Kidney (tissue), 14 donors: ENCODE data around the gene PARP15. TPM values are rescaled to one million over a fixed set of nuclear protein-coding genes. Genes with fewer than 3 reads are reported as not detected.
A peak's percentile ranks its signal among the peaks of the same experiment; 100 is the strongest.

Experiments
- DNase-seq, 5 donors: peaks; one replicate each; pipeline ENCODE4 v3.0.0-alpha.2; 2013 to 2020
- FAIRE-seq: peaks from 2 replicates; lab custom pipeline; 2012; peaks lifted over from hg19 to GRCh38; lab: Jason Lieb, UNC
- H3K27ac ChIP-seq, 2 donors: one replicate each; pipeline ENCODE4 v1.7.0; 2013; ENCODE audit warnings: low read depth in 2 of 2, low read length in 2 of 2, inconsistent platforms in 1 of 2
- H3K27me3 ChIP-seq: one replicate; pipeline ENCODE4 v1.7.1; 2013; ENCODE audit warnings: low read length, inconsistent platforms; ENCODE audit not compliant: control insufficient read depth, insufficient read depth
- H3K36me3 ChIP-seq, 3 donors: one replicate each; pipeline versions ENCODE4 v1.7.0 to v1.7.1; 2013; ENCODE audit warnings: low read length in 3 of 3, control low read depth in 1 of 3, inconsistent platforms in 1 of 3; ENCODE audit not compliant: insufficient read depth in 3 of 3, control insufficient read depth in 2 of 3
- H3K4me1 ChIP-seq, 3 donors: one replicate each; pipeline versions ENCODE4 v1.7.0 to v1.7.1; 2013; ENCODE audit warnings: low read length in 3 of 3, inconsistent platforms in 1 of 3, low read depth in 1 of 3; ENCODE audit not compliant: control insufficient read depth in 2 of 3, insufficient read depth in 2 of 3
- H3K4me3 ChIP-seq, 3 donors: one replicate each; pipeline versions ENCODE4 v1.7.0 to v1.8.1; 2013; ENCODE audit warnings: low read length in 3 of 3, control low read depth in 1 of 3, inconsistent platforms in 1 of 3
- H3K9ac ChIP-seq, 3 donors: one replicate each; pipeline versions ENCODE4 v1.7.0 to v1.7.1; 2013; ENCODE audit warnings: low read length in 3 of 3, control low read depth in 1 of 3, inconsistent platforms in 1 of 3
- H3K9me3 ChIP-seq, 3 donors: one replicate each; pipeline versions ENCODE4 v1.7.0 to v1.7.1; 2013; ENCODE audit warnings: low read length in 3 of 3, control low read depth in 1 of 3, inconsistent platforms in 1 of 3; ENCODE audit not compliant: control insufficient read depth in 2 of 3, insufficient read depth in 1 of 3
- CTCF ChIP-seq: IDR thresholded peaks from 3 replicates; pipeline ENCODE4 v1.5.1; 2012; ENCODE audit warnings: mild to moderate bottlenecking, moderate library complexity, borderline replicate concordance; ENCODE audit not compliant: insufficient read depth; ENCODE audit errors: extremely low read depth
- intact Hi-C: fragments of 100-400 bp; cut with DNase I; formaldehyde crosslinking; loops from one replicate; pipeline ENCODE4 v1.11.1; 2022
- polyA plus RNA-seq: library from polyadenylated mRNA; stranded (reverse); fragments of 350-450 nt; fragmentation: Illumina TruSeq; extraction: RNeasy Lipid Tissue Mini Kit (QIAGEN cat#74804); gene quantifications from one replicate; pipeline ENCODE4 v1.2.3, GENCODE V29; 2014; ENCODE audit warnings: low read depth, low replicate concordance; ENCODE audit not compliant: insufficient read depth
- total RNA-seq: library from RNA; stranded (reverse); fragmentation: NEBNext Ultra II Directional; extraction: Animal tissue kit (Norgen Biotek cat#: 25700); gene quantifications from one replicate; pipeline ENCODE4 v1.2.1, GENCODE V29; 2021
- donor health status: control.
- donor health status: control.
- donor health status: control.
- donor health status: control.
- donor health status: control.
- donor health status: DM: yes; HTN: yes; CAD: no.
- donor health status: Normal renal cell carcinoma (clear cell type).

The PARP15 gene
- total and polyA plus RNA-seq, 2 donors from 2014 or later = 4.9 TPM; not detected in 1

- no peak for FAIRE-seq
These were observed 101.1 kb downstream of the PARP15 start for GRCh38 chr3:122678506-122678905.

GRCh38 chr3:122679085-122679881, 101.8 kb downstream of the PARP15 start:
- H3K9me3 ChIP-seq = no peaks in the 10 kb centered on the region
- DNase-seq (peak; percentile 83 to 93 (median 85)), FAIRE-seq (no peak)
- H3K27me3 ChIP-seq = no peaks in the 10 kb centered on the region
- H3K4me1 ChIP-seq = peaks cover 0 to 14% (median 0%) of the 10 kb centered on the region in 3 donors
- H3K36me3 ChIP-seq = no peaks in the 10 kb centered on the region
- peak overlapping the region; percentile 94 to 95 for H3K27ac ChIP-seq
- peak; percentile 85 for TF ChIP-seq CTCF
- peak overlapping the region; percentile 46 to 85 (median 48) for H3K4me3 ChIP-seq
- H3K9ac ChIP-seq = peak overlapping the region in 2 of 3 donors; percentile 51 to 89
- intact Hi-C loops = loop anchor here (5.0 kb wide), 1 partner anchor 117 kb away; the partner anchor contains the start of genes DTX3L and PARP9

More at GRCh38 chr3:122678506-122678905, 101.1 kb downstream of the PARP15 start:
- TF ChIP-seq CTCF = no peak
- Histone ChIP-seq H3K9ac (peak overlapping the region in 1 of 3 donors; percentile 89), H3K36me3 (no peaks in the 10 kb centered on the region), H3K4me3 (no peak overlapping the region), H3K9me3 (no peaks in the 10 kb centered on the region), H3K27me3 (no peaks in the 10 kb centered on the region), H3K27ac (peak overlapping the region in 1 of 2 donors; percentile 95), H3K4me1 (peaks cover 0 to 14% (median 0%) of the 10 kb centered on the region in 3 donors)
- intact Hi-C loops = loop anchor here (5.0 kb wide), 1 partner anchor 116 kb away; the partner anchor contains the start of genes DTX3L and PARP9
- DNase-seq = no peak

GRCh38 chr3:122679882-122680474, 102.5 kb downstream of the PARP15 start:
- peak overlapping the region; percentile 47 to 89 (median 74) for H3K9ac ChIP-seq
- intact Hi-C loops = loop anchor here (5.0 to 10.0 kb wide), 2 partner anchors 118 to 285 kb away; partner anchors contain the start of genes DTX3L and PARP9
- TF ChIP-seq CTCF = no peak
- FAIRE-seq = no peak
- DNase-seq = peak in 4 of 5 donors; percentile 38 to 59 (median 50)
- H3K9me3 ChIP-seq = no peaks in the 10 kb centered on the region
- peak overlapping the region; percentile 94 to 95 for H3K27ac ChIP-seq
- H3K36me3 ChIP-seq = no peaks in the 10 kb centered on the region
- peaks cover 0 to 14% (median 0%) of the 10 kb centered on the region in 3 donors for H3K4me1 ChIP-seq
- peak overlapping the region; percentile 48 to 85 (median 67) for H3K4me3 ChIP-seq
- no peaks in the 10 kb centered on the region for H3K27me3 ChIP-seq
